ENCODE measurements around the gene PLBD1.

The PLBD1 gene

DNA sequence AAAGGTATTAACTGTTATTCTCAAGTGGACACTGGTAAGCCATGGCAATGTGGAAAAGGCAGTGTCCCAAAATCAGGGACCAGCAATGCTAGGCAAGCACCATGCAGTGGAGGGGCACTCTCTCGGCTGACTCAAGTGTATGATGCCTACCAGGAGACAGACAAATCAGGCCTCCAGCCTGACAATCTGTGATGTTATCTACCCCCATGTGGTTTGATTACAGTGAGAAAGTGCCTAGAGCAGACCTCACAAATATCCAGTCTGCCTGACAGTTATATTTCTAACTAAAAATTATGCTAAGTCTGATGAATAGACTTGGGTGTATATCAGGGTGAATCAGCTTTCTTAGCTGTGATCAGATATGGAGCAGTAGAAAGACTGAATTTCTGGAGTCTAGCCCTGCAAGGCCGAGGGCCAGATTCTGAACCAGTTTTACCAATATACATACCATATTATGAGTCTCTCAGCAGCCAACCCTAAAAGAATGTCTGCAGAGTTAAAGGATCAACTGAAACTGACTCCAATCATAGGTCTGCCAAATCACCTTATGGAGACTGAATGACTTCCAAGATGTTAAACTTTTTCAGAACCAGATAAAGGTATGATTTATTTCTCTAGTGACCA, 3.2 kb downstream of the PLBD1 start:
- TF ChIP-seq CTCF (IDR thresholded peaks at IDR 0.05) (no peak), ZFX (IDR thresholded peaks at IDR 0.05; ENCODE audit: borderline replicate concordance) (no peak)
- no peak overlapping the region for H3K27ac ChIP-seq

GRCh38 chr12:14563046-14563445, 4.6 kb downstream of the PLBD1 start:
- H3K27ac ChIP-seq: no peak overlapping the region
- TF ChIP-seq ZFX (IDR thresholded peaks at IDR 0.05; ENCODE audit: borderline replicate concordance) (no peak), CTCF (IDR thresholded peaks at IDR 0.05) (no peak)

DNA sequence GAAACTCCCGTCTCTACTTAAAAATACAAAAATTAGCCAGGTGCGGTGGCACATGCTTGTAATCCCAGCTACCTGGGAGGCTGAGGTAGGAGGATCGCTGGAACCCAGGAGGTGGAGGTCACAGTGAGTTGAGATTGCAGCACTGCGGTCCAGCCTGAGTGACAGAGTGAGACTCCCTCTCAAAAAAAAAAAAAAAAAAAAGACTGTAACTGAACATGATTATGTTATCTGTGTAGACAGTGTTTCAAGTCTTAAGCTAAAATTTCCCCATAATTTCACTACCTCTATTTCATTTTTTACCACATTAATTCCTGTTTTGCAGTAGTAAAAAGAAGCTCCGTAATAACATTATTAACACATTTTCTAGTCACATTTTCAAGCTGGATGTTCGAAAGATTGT, 5.4 kb downstream of the PLBD1 start:
- H3K27ac ChIP-seq: no peak overlapping the region
- TF ChIP-seq CTCF (IDR thresholded peaks at IDR 0.05) (no peak), ZFX (IDR thresholded peaks at IDR 0.05; ENCODE audit: borderline replicate concordance) (no peak)

DNA sequence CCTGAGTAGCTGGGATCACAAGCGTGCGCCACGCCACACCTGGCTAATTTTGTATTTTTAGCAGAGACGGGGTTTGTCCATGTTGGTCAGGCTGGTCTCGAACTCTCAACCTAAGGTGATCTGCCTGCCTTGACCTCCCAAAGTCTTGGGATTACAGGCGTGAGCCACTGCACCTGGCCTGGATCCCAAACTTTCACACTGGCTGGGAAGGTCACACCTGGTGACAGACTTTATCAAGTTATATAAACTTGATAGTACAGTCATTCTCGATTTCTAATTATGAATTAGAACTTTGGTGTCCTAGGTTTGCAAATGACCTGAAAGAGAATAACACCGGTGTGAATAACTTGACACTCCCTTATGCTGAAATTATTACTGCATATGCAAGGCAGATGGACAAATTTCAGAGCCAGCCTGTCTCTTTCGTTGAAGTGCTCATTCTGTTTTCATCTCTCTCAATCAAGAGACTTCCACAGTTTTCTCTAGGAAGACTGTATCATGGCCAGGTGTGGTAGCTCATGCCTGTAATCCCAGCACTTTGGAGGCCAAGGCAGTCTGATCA, 5.9 kb downstream of the PLBD1 start:
- TF ChIP-seq CTCF (IDR thresholded peaks at IDR 0.05) (no peak), ZFX (IDR thresholded peaks at IDR 0.05; ENCODE audit: borderline replicate concordance) (no peak)
- no peak overlapping the region for H3K27ac ChIP-seq

GRCh38 chr12:14560904-14561574, 6.6 kb downstream of the PLBD1 start:
- no peak for TF ChIP-seq CTCF (IDR thresholded peaks at IDR 0.05)
- no peak for TF ChIP-seq ZFX (IDR thresholded peaks at IDR 0.05; ENCODE audit: borderline replicate concordance)
- H3K27ac ChIP-seq: no peak overlapping the region

GRCh38 chr12:14558473-14558959, 9.2 kb downstream of the PLBD1 start:
- no peak overlapping the region for H3K27ac ChIP-seq
- no peak for TF ChIP-seq CTCF (IDR thresholded peaks at IDR 0.05)
- no peak for TF ChIP-seq ZFX (IDR thresholded peaks at IDR 0.05; ENCODE audit: borderline replicate concordance)

- H3K27ac ChIP-seq: no peak overlapping the region
These were observed 9.7 kb downstream of the PLBD1 start for GRCh38 chr12:14557966-14558365.

More at GRCh38 chr12:14557966-14558365, 9.7 kb downstream of the PLBD1 start:
- TF ChIP-seq ZFX (IDR thresholded peaks at IDR 0.05; ENCODE audit: borderline replicate concordance): no peak
- TF ChIP-seq CTCF (IDR thresholded peaks at IDR 0.05): no peak
